Measurements from ENCODE around the gene BTBD2. TPM values are rescaled to one million over a fixed set of nuclear protein-coding genes. Genes with fewer than 3 reads are reported as not detected.

BTBD2 gene
- polyA plus RNA-seq, 1 donor (not counting 4 experiments of a cell fraction or from before 2014, with no cell fraction given) = 22.3 TPM

DNA sequence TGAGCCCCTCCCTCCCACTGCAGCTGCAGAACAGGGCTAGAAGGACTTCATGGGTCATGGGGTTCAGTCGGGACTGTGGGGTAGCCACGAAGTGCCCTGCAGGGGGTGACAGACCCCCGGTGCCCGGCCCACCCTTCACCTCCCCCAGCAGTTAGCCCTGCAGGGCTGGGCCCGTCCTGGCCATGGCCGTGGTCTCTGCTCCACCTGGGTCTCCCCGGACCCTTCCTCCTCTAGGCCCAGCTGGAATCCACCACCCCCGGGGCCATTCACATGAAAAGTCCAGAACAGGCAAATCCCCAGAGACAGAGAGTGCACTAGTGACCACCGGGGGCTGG is 18.3 kb upstream of the BTBD2 start:
- Histone ChIP-seq H3K9me1 (ENCODE audit: control insufficient read depth, extremely low read depth, insufficient read depth, low read length) (no peaks in the 10 kb centered on the region), H3K4me1 (ENCODE audit: control insufficient read depth, extremely low read depth, insufficient read depth, low read length) (peaks cover 17% of the 10 kb centered on the region), H3K9me3 (ENCODE audit: control insufficient read depth, low read depth, low read length) (no peaks in the 10 kb centered on the region), H3K9ac (ENCODE audit: control insufficient read depth, extremely low read depth, insufficient read depth, low read length) (no peak overlapping the region), H3K4me3 (ENCODE audit: control insufficient read depth in 2 of 3, extremely low read depth in 1 of 3, insufficient read depth in 2 of 3, low read depth in 1 of 3, low read length in 3 of 3) (no peak overlapping the region), H3K27me3 (ENCODE audit: control insufficient read depth, extremely low read depth, insufficient read depth, low read length) (no peaks in the 10 kb centered on the region), H3K4me2 (ENCODE audit: control insufficient read depth, extremely low read depth, insufficient read depth, low read depth, low read length) (no peak overlapping the region), H3K79me2 (ENCODE audit: control insufficient read depth, insufficient read depth, low read length) (no peaks in the 10 kb centered on the region), H3K27ac (ENCODE audit: control insufficient read depth, insufficient read depth, low read length) (no peak overlapping the region), H3K36me3 (ENCODE audit: control insufficient read depth in 2 of 2, extremely low read depth in 1 of 2, insufficient read depth in 2 of 2, low read length in 2 of 2) (peaks cover 2 to 6% of the 10 kb centered on the region in 2 experiments), H4K20me1 (ENCODE audit: control insufficient read depth, extremely low read depth, insufficient read depth, low read length) (no peaks in the 10 kb centered on the region), H2AFZ (ENCODE audit: control insufficient read depth, low read length) (no peak overlapping the region)
- DNase-seq (ENCODE audit: low read depth, low spot score) (no peak), FAIRE-seq (no peak)
- dilution Hi-C loops (cut with MboI; ENCODE audit: extremely low pct_ligation_motif_present, low sequenced_read_pairs) = no loop called here
- no peak for TF ChIP-seq EZH2 (IDR thresholded peaks at IDR 0.05; ENCODE audit: low read length)
- TF ChIP-seq, protein P1, sequence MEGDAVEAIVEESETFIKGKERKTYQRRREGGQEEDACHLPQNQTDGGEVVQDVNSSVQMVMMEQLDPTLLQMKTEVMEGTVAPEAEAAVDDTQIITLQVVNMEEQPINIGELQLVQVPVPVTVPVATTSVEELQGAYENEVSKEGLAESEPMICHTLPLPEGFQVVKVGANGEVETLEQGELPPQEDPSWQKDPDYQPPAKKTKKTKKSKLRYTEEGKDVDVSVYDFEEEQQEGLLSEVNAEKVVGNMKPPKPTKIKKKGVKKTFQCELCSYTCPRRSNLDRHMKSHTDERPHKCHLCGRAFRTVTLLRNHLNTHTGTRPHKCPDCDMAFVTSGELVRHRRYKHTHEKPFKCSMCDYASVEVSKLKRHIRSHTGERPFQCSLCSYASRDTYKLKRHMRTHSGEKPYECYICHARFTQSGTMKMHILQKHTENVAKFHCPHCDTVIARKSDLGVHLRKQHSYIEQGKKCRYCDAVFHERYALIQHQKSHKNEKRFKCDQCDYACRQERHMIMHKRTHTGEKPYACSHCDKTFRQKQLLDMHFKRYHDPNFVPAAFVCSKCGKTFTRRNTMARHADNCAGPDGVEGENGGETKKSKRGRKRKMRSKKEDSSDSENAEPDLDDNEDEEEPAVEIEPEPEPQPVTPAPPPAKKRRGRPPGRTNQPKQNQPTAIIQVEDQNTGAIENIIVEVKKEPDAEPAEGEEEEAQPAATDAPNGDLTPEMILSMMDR (optimal IDR thresholded peaks at IDR 0.05 in 1 of 3, IDR thresholded peaks at IDR 0.05 in 1 of 3, conservative IDR thresholded peaks at IDR 0.05 in 1 of 3; ENCODE audit: extremely low read depth in 1 of 3, insufficient read depth in 2 of 3, low read length in 3 of 3) = no peak

DNA sequence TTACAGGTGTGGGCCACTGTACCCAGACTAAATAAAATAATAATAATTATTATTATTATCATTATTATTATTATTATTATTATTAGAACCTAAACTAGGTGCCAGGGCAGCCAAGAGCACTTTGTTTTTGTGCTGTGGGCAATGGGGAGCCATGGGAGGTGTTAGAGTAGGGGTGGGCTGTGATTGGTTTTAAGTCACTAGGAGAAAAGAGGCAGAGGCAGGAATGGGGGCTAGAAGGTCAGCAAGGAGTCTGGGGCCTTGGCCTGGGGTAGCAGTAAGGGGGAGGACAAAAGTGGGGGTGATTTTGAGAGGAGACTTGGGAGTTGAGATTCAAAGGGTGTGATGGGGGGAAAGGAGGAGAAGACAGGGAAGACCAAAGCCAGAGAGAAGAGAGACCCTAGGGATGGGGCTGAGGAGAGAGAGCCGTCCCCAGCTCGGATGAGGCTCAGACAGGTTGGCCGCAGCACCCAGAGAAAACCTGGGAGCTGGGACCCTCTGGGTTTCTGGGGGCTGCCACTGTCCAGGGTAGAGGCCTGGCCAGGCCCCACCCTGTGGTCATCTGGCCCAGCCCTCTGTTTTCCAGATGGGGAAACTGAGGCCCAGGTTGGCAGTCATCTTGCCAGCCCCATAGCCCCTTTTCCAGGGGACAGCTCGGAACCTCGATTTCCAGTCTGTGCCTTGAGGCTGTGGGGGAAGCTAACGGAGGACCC is 17.8 kb upstream of the BTBD2 start:
- no peaks in the 10 kb centered on the region for H4K20me1 ChIP-seq (ENCODE audit: control insufficient read depth, extremely low read depth, insufficient read depth, low read length)
- no peak overlapping the region for H3K27ac ChIP-seq (ENCODE audit: control insufficient read depth, insufficient read depth, low read length)
- peaks cover 21% of the 10 kb centered on the region for H3K4me1 ChIP-seq (ENCODE audit: control insufficient read depth, extremely low read depth, insufficient read depth, low read length)
- H2AFZ ChIP-seq (ENCODE audit: control insufficient read depth, low read length) = no peak overlapping the region
- no peaks in the 10 kb centered on the region for H3K27me3 ChIP-seq (ENCODE audit: control insufficient read depth, extremely low read depth, insufficient read depth, low read length)
- H3K9me3 ChIP-seq (ENCODE audit: control insufficient read depth, low read depth, low read length) = no peaks in the 10 kb centered on the region
- H3K9ac ChIP-seq (ENCODE audit: control insufficient read depth, extremely low read depth, insufficient read depth, low read length) = no peak overlapping the region
- no peaks in the 10 kb centered on the region for H3K79me2 ChIP-seq (ENCODE audit: control insufficient read depth, insufficient read depth, low read length)
- H3K4me2 ChIP-seq (ENCODE audit: control insufficient read depth, extremely low read depth, insufficient read depth, low read depth, low read length) = no peak overlapping the region
- DNase-seq (ENCODE audit: low read depth, low spot score) = no peak
- TF ChIP-seq, protein P1 (optimal IDR thresholded peaks at IDR 0.05 in 1 of 3, IDR thresholded peaks at IDR 0.05 in 1 of 3, conservative IDR thresholded peaks at IDR 0.05 in 1 of 3; ENCODE audit: extremely low read depth in 1 of 3, insufficient read depth in 2 of 3, low read length in 3 of 3) = no peak
- no peak for TF ChIP-seq EZH2 (IDR thresholded peaks at IDR 0.05; ENCODE audit: low read length)
- dilution Hi-C loops (cut with MboI; ENCODE audit: extremely low pct_ligation_motif_present, low sequenced_read_pairs) = no loop called here
- H3K36me3 ChIP-seq (ENCODE audit: control insufficient read depth in 2 of 2, extremely low read depth in 1 of 2, insufficient read depth in 2 of 2, low read length in 2 of 2) = peaks cover 0 to 6% of the 10 kb centered on the region in 2 experiments
- H3K4me3 ChIP-seq (ENCODE audit: control insufficient read depth in 2 of 3, extremely low read depth in 1 of 3, insufficient read depth in 2 of 3, low read depth in 1 of 3, low read length in 3 of 3) = no peak overlapping the region
- no peaks in the 10 kb centered on the region for H3K9me1 ChIP-seq (ENCODE audit: control insufficient read depth, extremely low read depth, insufficient read depth, low read length)
- FAIRE-seq = no peak
